ENCODE results near the gene ZDHHC9.

GRCh38 chrX:129798456-129798855, 45.2 kb downstream of the ZDHHC9 start:
- TF ChIP-seq CTCF (IDR thresholded peaks at IDR 0.05; ENCODE audit: insufficient read depth, low read depth, low read length): no peak
- no peak for TF ChIP-seq EZH2 (IDR thresholded peaks at IDR 0.05; ENCODE audit: insufficient read depth, low read length)

All from astrocyte (in vitro differentiated cells and primary cell).